ENCODE measurements around the gene SLC13A3. TPM values are rescaled to one million over a fixed set of nuclear protein-coding genes. Genes with fewer than 3 reads are reported as not detected.

SLC13A3 gene
- total RNA-seq, 3 donors from 2014 or later (not counting 1 experiment from before 2014, with no cell fraction given): 0.63 TPM; not detected in 1

DNA sequence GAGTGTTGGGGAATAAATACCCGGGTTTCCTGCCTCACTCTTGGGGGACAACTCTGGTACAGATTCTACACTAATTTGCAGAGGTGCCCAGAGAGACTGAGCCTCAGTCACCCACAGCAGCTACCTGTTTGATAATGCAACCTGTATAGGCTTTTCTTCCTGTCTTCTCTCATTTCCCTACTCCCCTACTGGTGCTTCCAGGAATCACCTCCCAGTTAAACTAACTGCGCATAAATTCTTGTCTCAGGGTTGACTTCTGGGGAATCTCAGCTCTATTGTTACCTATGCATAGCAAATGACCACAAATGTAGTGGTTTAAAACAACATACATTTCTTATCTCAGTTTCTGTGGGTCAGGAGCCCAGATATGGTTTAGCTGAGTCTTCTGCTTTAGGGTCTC is 112.1 kb downstream of the SLC13A3 start:
- Histone ChIP-seq H3K36me3 (ENCODE audit: control insufficient read depth, insufficient read depth, low read length) (no peaks in the 10 kb centered on the region), H3K27ac (ENCODE audit: low read length) (no peak overlapping the region), H3K4me1 (ENCODE audit: control insufficient read depth, insufficient read depth, low read length) (no peaks in the 10 kb centered on the region), H3K9me3 (ENCODE audit: control insufficient read depth, insufficient read depth, low read length) (no peaks in the 10 kb centered on the region), H3K27me3 (ENCODE audit: control insufficient read depth, insufficient read depth, low read length) (no peaks in the 10 kb centered on the region), H3K4me3 (ENCODE audit: low read length) (no peak overlapping the region)
- Mint-ChIP-seq H3K4me1 (no peaks in the 10 kb centered on the region), H3K4me3 (no peak overlapping the region), H3K9me3 (no peaks in the 10 kb centered on the region), H3K27me3 (ENCODE audit: low read depth in 2 of 2) (peaks cover 0 to 3% of the 10 kb centered on the region in 2 donors), H3K27ac (no peak overlapping the region), H3K36me3 (no peaks in the 10 kb centered on the region)
- intact Hi-C loops (cut with micrococcal nuclease): no loop called here
- 86% methylated on average over 2 of the region's 2 CpGs for WGBS (ENCODE audit: insufficient coverage)
- no peak for ATAC-seq
- no peak for DNase-seq
- TF ChIP-seq, protein P1, sequence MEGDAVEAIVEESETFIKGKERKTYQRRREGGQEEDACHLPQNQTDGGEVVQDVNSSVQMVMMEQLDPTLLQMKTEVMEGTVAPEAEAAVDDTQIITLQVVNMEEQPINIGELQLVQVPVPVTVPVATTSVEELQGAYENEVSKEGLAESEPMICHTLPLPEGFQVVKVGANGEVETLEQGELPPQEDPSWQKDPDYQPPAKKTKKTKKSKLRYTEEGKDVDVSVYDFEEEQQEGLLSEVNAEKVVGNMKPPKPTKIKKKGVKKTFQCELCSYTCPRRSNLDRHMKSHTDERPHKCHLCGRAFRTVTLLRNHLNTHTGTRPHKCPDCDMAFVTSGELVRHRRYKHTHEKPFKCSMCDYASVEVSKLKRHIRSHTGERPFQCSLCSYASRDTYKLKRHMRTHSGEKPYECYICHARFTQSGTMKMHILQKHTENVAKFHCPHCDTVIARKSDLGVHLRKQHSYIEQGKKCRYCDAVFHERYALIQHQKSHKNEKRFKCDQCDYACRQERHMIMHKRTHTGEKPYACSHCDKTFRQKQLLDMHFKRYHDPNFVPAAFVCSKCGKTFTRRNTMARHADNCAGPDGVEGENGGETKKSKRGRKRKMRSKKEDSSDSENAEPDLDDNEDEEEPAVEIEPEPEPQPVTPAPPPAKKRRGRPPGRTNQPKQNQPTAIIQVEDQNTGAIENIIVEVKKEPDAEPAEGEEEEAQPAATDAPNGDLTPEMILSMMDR (IDR thresholded peaks at IDR 0.05): no peak

DNA sequence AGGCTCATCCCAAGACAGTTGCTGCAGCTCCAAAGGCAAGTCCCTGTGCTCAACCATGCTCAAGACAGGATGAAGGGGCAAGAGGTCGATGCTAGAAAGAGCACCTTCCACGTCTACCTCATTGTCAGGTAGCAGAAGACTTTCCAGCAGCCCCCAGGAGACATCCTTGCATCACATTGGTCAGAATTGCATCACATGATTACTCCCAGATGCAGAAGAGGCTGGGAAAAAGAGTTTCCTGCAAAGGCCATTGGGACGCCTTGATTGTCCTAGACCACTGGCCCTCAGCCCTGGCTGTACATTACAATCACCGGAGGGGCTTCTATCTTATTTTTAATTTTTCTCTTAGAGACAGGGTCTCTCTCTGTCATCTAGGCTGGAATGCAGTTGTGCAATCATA is 120.6 kb downstream of the SLC13A3 start:
- H3K27me3 Mint-ChIP-seq (ENCODE audit: low read depth in 2 of 2): peaks cover 8 to 19% of the 10 kb centered on the region in 2 donors
- TF ChIP-seq, protein P1 (IDR thresholded peaks at IDR 0.05): no peak
- no peaks in the 10 kb centered on the region for H3K36me3 Mint-ChIP-seq
- no peak overlapping the region for H3K4me3 Mint-ChIP-seq
- H3K9me3 Mint-ChIP-seq: no peaks in the 10 kb centered on the region
- WGBS (ENCODE audit: insufficient coverage): 80% methylated on average over 4 of the region's 4 CpGs
- no peaks in the 10 kb centered on the region for H3K4me1 ChIP-seq (ENCODE audit: control insufficient read depth, insufficient read depth, low read length)
- H3K4me1 Mint-ChIP-seq: no peaks in the 10 kb centered on the region
- H3K36me3 ChIP-seq (ENCODE audit: control insufficient read depth, insufficient read depth, low read length): no peaks in the 10 kb centered on the region
- DNase-seq: no peak
- intact Hi-C loops (cut with micrococcal nuclease): no loop called here
- no peaks in the 10 kb centered on the region for H3K27me3 ChIP-seq (ENCODE audit: control insufficient read depth, insufficient read depth, low read length)
- no peak overlapping the region for H3K4me3 ChIP-seq (ENCODE audit: low read length)
- no peak for ATAC-seq
- H3K27ac Mint-ChIP-seq: no peak overlapping the region
- H3K27ac ChIP-seq (ENCODE audit: low read length): no peak overlapping the region
- no peaks in the 10 kb centered on the region for H3K9me3 ChIP-seq (ENCODE audit: control insufficient read depth, insufficient read depth, low read length)

DNA sequence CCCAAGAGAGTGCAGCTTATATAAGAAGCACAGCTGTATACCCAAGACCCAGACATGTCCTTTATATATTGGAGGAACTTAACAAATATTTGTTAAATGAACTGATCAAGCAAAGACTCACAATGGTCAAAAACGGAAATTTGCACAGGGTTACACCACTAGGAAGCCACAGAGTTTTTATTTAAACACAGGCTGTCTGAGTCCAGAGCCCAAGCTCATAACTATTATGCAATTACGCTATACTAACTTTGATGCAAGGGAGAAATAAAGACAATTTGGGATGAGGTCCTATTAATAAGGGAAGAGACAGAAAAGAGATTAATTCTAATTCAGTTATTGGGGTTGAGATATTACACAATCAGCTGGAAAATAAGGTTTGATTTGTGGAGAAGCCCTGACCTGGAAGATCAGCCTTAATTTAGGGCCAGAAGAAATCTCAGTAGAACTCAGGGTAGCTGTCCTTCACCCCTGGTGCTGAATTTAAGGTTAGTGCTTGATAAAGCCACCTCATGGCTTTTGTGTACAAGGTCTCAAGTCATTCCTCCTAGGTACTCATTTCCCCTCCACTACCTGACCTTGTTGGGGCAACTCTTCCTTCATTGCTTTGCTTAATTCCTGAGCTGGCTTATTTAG is 127.4 kb downstream of the SLC13A3 start:
- intact Hi-C loops (cut with micrococcal nuclease): no loop called here
- Histone ChIP-seq H3K36me3 (ENCODE audit: control insufficient read depth, insufficient read depth, low read length) (no peaks in the 10 kb centered on the region), H3K27me3 (ENCODE audit: control insufficient read depth, insufficient read depth, low read length) (no peaks in the 10 kb centered on the region), H3K27ac (ENCODE audit: low read length) (no peak overlapping the region), H3K9me3 (ENCODE audit: control insufficient read depth, insufficient read depth, low read length) (no peaks in the 10 kb centered on the region), H3K4me3 (ENCODE audit: low read length) (no peak overlapping the region), H3K4me1 (ENCODE audit: control insufficient read depth, insufficient read depth, low read length) (no peaks in the 10 kb centered on the region)
- no peak overlapping the region for H3K27ac Mint-ChIP-seq
- H3K4me3 Mint-ChIP-seq: no peak overlapping the region
- H3K9me3 Mint-ChIP-seq: no peaks in the 10 kb centered on the region
- ATAC-seq (no peak), DNase-seq (no peak)
- TF ChIP-seq, protein P1 (IDR thresholded peaks at IDR 0.05): no peak
- H3K4me1 Mint-ChIP-seq: no peaks in the 10 kb centered on the region
- WGBS (ENCODE audit: insufficient coverage): 60% methylated on average over 2 of the region's 2 CpGs
- no peaks in the 10 kb centered on the region for H3K36me3 Mint-ChIP-seq
- peaks cover 21 to 22% of the 10 kb centered on the region in 2 donors for H3K27me3 Mint-ChIP-seq (ENCODE audit: low read depth in 2 of 2)

DNA sequence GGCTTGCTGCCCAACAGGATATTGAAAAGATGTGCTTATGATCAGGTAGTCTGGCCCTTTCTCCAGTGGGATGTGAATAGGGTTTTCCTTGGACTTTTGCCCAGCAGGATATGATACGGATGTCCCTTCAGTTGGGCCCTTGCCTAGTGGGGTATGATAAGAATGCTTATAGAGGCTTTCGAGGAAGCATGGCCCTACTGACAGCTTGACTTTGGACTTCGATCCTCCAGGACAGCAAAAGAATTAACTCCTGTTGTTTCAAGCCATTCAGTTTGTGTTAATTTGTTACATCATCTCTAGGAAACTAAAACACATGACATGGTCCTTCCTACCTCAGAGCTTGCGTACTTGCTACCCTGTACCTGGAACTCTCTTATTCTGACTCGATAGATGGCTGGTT is 128.2 kb downstream of the SLC13A3 start:
- Histone ChIP-seq H3K4me3 (ENCODE audit: low read length) (no peak overlapping the region), H3K4me1 (ENCODE audit: control insufficient read depth, insufficient read depth, low read length) (no peaks in the 10 kb centered on the region), H3K27ac (ENCODE audit: low read length) (no peak overlapping the region), H3K9me3 (ENCODE audit: control insufficient read depth, insufficient read depth, low read length) (no peaks in the 10 kb centered on the region), H3K36me3 (ENCODE audit: control insufficient read depth, insufficient read depth, low read length) (no peaks in the 10 kb centered on the region), H3K27me3 (ENCODE audit: control insufficient read depth, insufficient read depth, low read length) (no peaks in the 10 kb centered on the region)
- TF ChIP-seq, protein P1 (IDR thresholded peaks at IDR 0.05): no peak
- intact Hi-C loops (cut with micrococcal nuclease): no loop called here
- H3K4me1 Mint-ChIP-seq: no peaks in the 10 kb centered on the region
- H3K27ac Mint-ChIP-seq: no peak overlapping the region
- DNase-seq (no peak), ATAC-seq (no peak)
- H3K36me3 Mint-ChIP-seq: no peaks in the 10 kb centered on the region
- H3K9me3 Mint-ChIP-seq: no peaks in the 10 kb centered on the region
- H3K4me3 Mint-ChIP-seq: no peak overlapping the region
- 78% methylated on average over 5 of the region's 5 CpGs for WGBS (ENCODE audit: insufficient coverage)
- peaks cover 19 to 22% of the 10 kb centered on the region in 2 donors for H3K27me3 Mint-ChIP-seq (ENCODE audit: low read depth in 2 of 2)

Measured in natural killer cell (primary cell).